Neural cell (in vitro differentiated cells): ENCODE data around the gene SMIM35.

Experiments used
- EZH2 ChIP-seq: fragments of 200-600, 300-800 bp; shearing (Covaris generic), sonication (generic); IDR thresholded peaks from 2 replicates; pipeline ENCODE4 v1.6.1; 2014; ENCODE audit warnings: antibody characterized with exemption, low read length, borderline replicate concordance, mild to moderate bottlenecking; ENCODE audit not compliant: insufficient read depth, poor library complexity, severe bottlenecking
- SMC3 ChIP-seq: fragments of 450-650 bp; conservative IDR thresholded peaks from 2 replicates; pipeline ENCODE4 v1.6.1; 2014; ENCODE audit warnings: antibody characterized with exemption, mild to moderate bottlenecking, moderate library complexity; ENCODE audit not compliant: poor library complexity
- TF ChIP-seq, protein P1 (sequence below): fragments of 450-650 bp; IDR thresholded peaks from 2 replicates; pipeline ENCODE4 v1.5.1; 2014; ENCODE audit warnings: antibody characterized with exemption, mild to moderate bottlenecking, moderate library complexity; ENCODE audit not compliant: poor library complexity, severe bottlenecking

DNA sequence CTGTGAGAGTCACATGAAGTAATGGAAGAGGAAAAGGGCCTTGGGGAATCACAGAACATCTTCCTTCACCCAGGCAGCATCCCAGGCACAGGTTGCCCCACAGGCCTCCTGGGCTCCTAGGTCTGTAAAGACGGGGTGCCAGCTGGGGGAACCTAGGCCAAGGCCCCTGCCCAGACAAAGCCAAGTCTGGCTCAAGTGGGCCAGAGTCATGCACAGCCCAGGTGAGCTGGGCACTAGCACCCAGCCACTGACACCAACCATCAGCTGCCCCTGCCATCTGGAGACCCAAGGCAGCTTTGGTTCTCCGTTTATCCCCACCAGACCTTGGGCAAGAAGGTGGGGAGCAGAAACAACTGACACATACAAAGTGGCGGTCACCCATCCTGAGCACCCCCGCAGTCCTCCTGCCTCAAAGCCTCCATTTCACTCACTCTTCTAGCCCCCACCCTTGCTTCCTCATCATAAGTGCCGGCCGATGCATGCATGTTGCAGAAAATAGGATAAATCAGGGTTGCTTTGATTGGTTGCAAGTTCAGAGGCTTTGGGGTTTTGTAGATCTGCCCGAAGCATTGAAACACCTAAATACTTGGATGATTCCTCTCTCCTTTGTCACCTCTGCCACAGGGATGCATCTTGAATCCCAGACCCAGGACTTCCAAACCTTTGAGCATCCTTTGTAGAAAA, 36.4 kb downstream of the SMIM35 start:
- TF ChIP-seq, protein P1, sequence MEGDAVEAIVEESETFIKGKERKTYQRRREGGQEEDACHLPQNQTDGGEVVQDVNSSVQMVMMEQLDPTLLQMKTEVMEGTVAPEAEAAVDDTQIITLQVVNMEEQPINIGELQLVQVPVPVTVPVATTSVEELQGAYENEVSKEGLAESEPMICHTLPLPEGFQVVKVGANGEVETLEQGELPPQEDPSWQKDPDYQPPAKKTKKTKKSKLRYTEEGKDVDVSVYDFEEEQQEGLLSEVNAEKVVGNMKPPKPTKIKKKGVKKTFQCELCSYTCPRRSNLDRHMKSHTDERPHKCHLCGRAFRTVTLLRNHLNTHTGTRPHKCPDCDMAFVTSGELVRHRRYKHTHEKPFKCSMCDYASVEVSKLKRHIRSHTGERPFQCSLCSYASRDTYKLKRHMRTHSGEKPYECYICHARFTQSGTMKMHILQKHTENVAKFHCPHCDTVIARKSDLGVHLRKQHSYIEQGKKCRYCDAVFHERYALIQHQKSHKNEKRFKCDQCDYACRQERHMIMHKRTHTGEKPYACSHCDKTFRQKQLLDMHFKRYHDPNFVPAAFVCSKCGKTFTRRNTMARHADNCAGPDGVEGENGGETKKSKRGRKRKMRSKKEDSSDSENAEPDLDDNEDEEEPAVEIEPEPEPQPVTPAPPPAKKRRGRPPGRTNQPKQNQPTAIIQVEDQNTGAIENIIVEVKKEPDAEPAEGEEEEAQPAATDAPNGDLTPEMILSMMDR, result no peak
- TF ChIP-seq EZH2, result no peak
- TF ChIP-seq SMC3, result no peak
